ENCODE measurements around the gene ADCY6. TPM values are rescaled to one million over a fixed set of nuclear protein-coding genes. Genes with fewer than 3 reads are reported as not detected.
A peak's percentile ranks its signal among the peaks of the same experiment; 100 is the strongest.

Gene ADCY6
- polyA plus RNA-seq, 1 donor from 2014 or later: not detected

- Mint-ChIP-seq H3K4me1 (peaks cover 7 to 32% (median 16%) of the 10 kb centered on the region in 3 donors), H3K9me3 (peaks cover 1 to 15% (median 9%) of the 10 kb centered on the region in 3 donors), H3K27ac (peak within 1 kb of the TSS; percentile 85 to 98 (median 97)), H3K36me3 (peaks cover 8% of the 10 kb centered on the region), H3K27me3 (peaks cover 4% of the 10 kb centered on the region), H3K4me3 (peak within 1 kb of the TSS; percentile 84 to 97 (median 96))
Measured at GRCh38 chr12:48716493-48717251, 72.2 kb downstream of the ADCY6 start, which contains the start of gene CCNT1. CCNT1 (minus strand) TSS chr12:48716707; CDS start chr12:48716675, 32 bp downstream.

Other genes with a start within 250 kb of the ADCY6 start
- gene LALBA, start 219.0 kb downstream of the ADCY6 start, polyA plus RNA-seq: not detected
- gene KANSL2, start 106.9 kb downstream of the ADCY6 start, polyA plus RNA-seq: 47.8 TPM
- 14.9 TPM for gene CCNT1, start 72.4 kb downstream of the ADCY6 start, polyA plus RNA-seq
- 0.39 TPM for gene CACNB3, start 29.4 kb upstream of the ADCY6 start, polyA plus RNA-seq
- gene DDX23, start 63.1 kb upstream of the ADCY6 start, polyA plus RNA-seq: 51.8 TPM
- gene RND1, start 76.8 kb upstream of the ADCY6 start, polyA plus RNA-seq: 2.6 TPM
- 88.9 TPM for gene FKBP11, start 136.4 kb upstream of the ADCY6 start, polyA plus RNA-seq
- gene ARF3, start 168.4 kb upstream of the ADCY6 start, polyA plus RNA-seq: 20.2 TPM
- not detected for gene WNT10B, start 182.6 kb upstream of the ADCY6 start, polyA plus RNA-seq
- gene WNT1, start 189.2 kb upstream of the ADCY6 start, polyA plus RNA-seq: 0.19 TPM
- gene DDN, start 210.3 kb upstream of the ADCY6 start, polyA plus RNA-seq: not detected
- 45.6 TPM for gene PRKAG1, start 229.7 kb upstream of the ADCY6 start, polyA plus RNA-seq